GM23248 (cell line): ENCODE results near the gene MED15. TPM values are rescaled to one million over a fixed set of nuclear protein-coding genes. Genes with fewer than 3 reads are reported as not detected.
A peak's percentile ranks its signal among the peaks of the same experiment; 100 is the strongest.

ENCODE experiments used
- DNase-seq: peaks from one replicate; pipeline ENCODE4 v3.0.0-alpha.2; 2015
- H2AFZ ChIP-seq: fragments of 200-600 bp; sonication (generic); 2 replicates; pipeline ENCODE4 v1.6.1; 2016; ENCODE audit warnings: antibody characterized with exemption
- H3F3A ChIP-seq: fragments of 200-600 bp; sonication (generic); 2 replicates; pipeline ENCODE4 v1.6.1; 2016; ENCODE audit warnings: mild to moderate bottlenecking, antibody characterized with exemption, mixed run types; ENCODE audit not compliant: insufficient read depth
- H3K27ac ChIP-seq: fragments of 200-600 bp; sonication (generic); 2 replicates; pipeline ENCODE4 v1.5.1; 2016; ENCODE audit warnings: mild to moderate bottlenecking
- H3K27me3 ChIP-seq: fragments of 200-600 bp; sonication (generic); replicated peaks from 2 replicates; pipeline ENCODE4 v1.6.1; 2016; ENCODE audit warnings: mild to moderate bottlenecking; ENCODE audit not compliant: insufficient read depth
- H3K36me3 ChIP-seq: fragments of 200-600 bp; sonication (generic); 2 replicates; pipeline ENCODE4 v1.6.1; 2016; ENCODE audit warnings: low read depth, mild to moderate bottlenecking
- H3K4me1 ChIP-seq: fragments of 200-600 bp; sonication (generic); 2 replicates; pipeline ENCODE4 v1.6.1; 2016; ENCODE audit warnings: mild to moderate bottlenecking; ENCODE audit not compliant: insufficient read depth
- H3K4me2 ChIP-seq: fragments of 200-600 bp; sonication (generic); one replicate; pipeline ENCODE4 v1.6.1; 2016; ENCODE audit warnings: mild to moderate bottlenecking; ENCODE audit not compliant: unreplicated experiment
- H3K4me3 ChIP-seq: fragments of 200-600 bp; sonication (generic); 2 replicates; pipeline ENCODE4 v1.5.1; 2016; ENCODE audit warnings: mild to moderate bottlenecking
- H3K79me2 ChIP-seq: fragments of 200-600 bp; sonication (generic); 2 replicates; pipeline ENCODE4 v1.6.1; 2016; ENCODE audit warnings: mild to moderate bottlenecking; ENCODE audit not compliant: insufficient read depth
- H3K9ac ChIP-seq: fragments of 200-600 bp; sonication (generic); 2 replicates; pipeline ENCODE4 v1.6.1; 2016; ENCODE audit warnings: mild to moderate bottlenecking
- H3K9me2 ChIP-seq: fragments of 200-600 bp; sonication (generic); 2 replicates; pipeline ENCODE4 v1.6.1; 2016; ENCODE audit warnings: mixed run types, mild to moderate bottlenecking, moderate library complexity; ENCODE audit not compliant: insufficient read depth
- H3K9me3 ChIP-seq: fragments of 200-600 bp; sonication (generic); one replicate; pipeline ENCODE4 v1.6.1; 2017; ENCODE audit warnings: low read depth
- H4K20me1 ChIP-seq: fragments of 200-600 bp; sonication (generic); 2 replicates; pipeline ENCODE4 v1.6.0; 2016; ENCODE audit not compliant: insufficient read depth
- EZH2 ChIP-seq: fragments of 200-600 bp; sonication (generic); IDR thresholded peaks from 2 replicates; pipeline ENCODE4 v1.6.1; 2018; ENCODE audit warnings: antibody characterized with exemption, mild to moderate bottlenecking; ENCODE audit not compliant: insufficient read depth, poor library complexity, severe bottlenecking
- EZH2phosphoT487 ChIP-seq: fragments of 200-600 bp; sonication (generic); IDR thresholded peaks from 2 replicates; pipeline ENCODE4 v1.6.1; 2018; ENCODE audit warnings: antibody characterized with exemption, moderate library complexity, mild to moderate bottlenecking, low read depth; ENCODE audit not compliant: insufficient read depth
- WGBS, 2 experiments: methylation state at CpG; one replicate each; pipeline ENCODE4 v1.1.6; 2015 to 2017; ENCODE audit warnings: low lambda C conversion rate in 2 of 2, low coverage in 1 of 2; ENCODE audit errors: missing lambda C conversion rate in 2 of 2; 5-methylcytosine and 5-hydroxymethylcytosine counted together
- in situ Hi-C: fragments of 300-500 bp; cut with MboI; formaldehyde crosslinking; loops from 2 replicates; pipeline ENCODE4 v1.15.0; 2020
- polyA plus RNA-seq: library from polyadenylated mRNA; unstranded; fragments of >200 nt; fragmentation: Nextera tagmentation; extraction: Ambion mirVana; gene quantifications from 2 replicates; pipeline ENCODE4 v1.2.1, GENCODE V29; 2016
- total RNA-seq: library from RNA; depleted of rRNA; stranded (reverse); fragments of >200 nt; shearing (Covaris generic); gene quantifications from 2 replicates; pipeline ENCODE4 v1.2.3, GENCODE V29; 2014

The MED15 gene
- total and polyA plus RNA-seq, 2 experiments from 2014 or later: 40.2 to 69.7 TPM

- Histone ChIP-seq H3K9ac (peak overlapping the region; percentile 68), H3K4me3 (no peak overlapping the region), H3F3A (peaks cover 45% of the 10 kb centered on the region), H4K20me1 (no peaks in the 10 kb centered on the region), H3K36me3 (peaks cover 15% of the 10 kb centered on the region; the same call in 1 of the 2 replicates), H3K79me2 (peaks cover 95% of the 10 kb centered on the region), H3K27ac (peak overlapping the region; percentile 88), H3K4me1 (peaks cover 60% of the 10 kb centered on the region), H3K9me2 (no peaks in the 10 kb centered on the region), H3K9me3 (no peaks in the 10 kb centered on the region), H2AFZ (no peak overlapping the region), H3K4me2 (peak overlapping the region; percentile 58), H3K27me3 (no peaks in the 10 kb centered on the region)
- TF ChIP-seq EZH2phosphoT487 (no peak), EZH2 (no peak)
- no peak for DNase-seq
- in situ Hi-C loops: no loop called here
- WGBS, 2 experiments: 80% methylated on average over 11 of the region's 11 CpGs
Measured at GRCh38 chr22:20522134-20523004, 15.0 kb downstream of the MED15 start.

GRCh38 chr22:20523086-20523983 is 15.9 kb downstream of the MED15 start:
- Histone ChIP-seq H2AFZ (no peak overlapping the region), H3K79me2 (peaks cover 94% of the 10 kb centered on the region), H3K4me3 (0 out of 2 replicates have a peak overlapping the region, but pooled peaks have one; percentile 9), H3K27me3 (no peaks in the 10 kb centered on the region), H3K36me3 (peaks cover 15% of the 10 kb centered on the region; the same call in 1 of the 2 replicates), H4K20me1 (no peaks in the 10 kb centered on the region), H3K9me3 (no peaks in the 10 kb centered on the region), H3F3A (peaks cover 55% of the 10 kb centered on the region), H3K4me2 (peak overlapping the region; percentile 58), H3K27ac (peak overlapping the region; percentile 88), H3K9ac (peak overlapping the region; percentile 68), H3K9me2 (no peaks in the 10 kb centered on the region), H3K4me1 (peaks cover 64% of the 10 kb centered on the region)
- WGBS, 2 experiments: 28 to 33% methylated on average over 7 of the region's 7 CpGs
- DNase-seq: peak; percentile 85
- no peak for TF ChIP-seq EZH2
- in situ Hi-C loops: no loop called here

- H3K9ac ChIP-seq: peak overlapping the region; percentile 68
- H3F3A ChIP-seq: peaks cover 62% of the 10 kb centered on the region
- 0 out of 2 replicates have a peak overlapping the region, but pooled peaks have one; percentile 9 for H3K4me3 ChIP-seq
- no peak overlapping the region for H2AFZ ChIP-seq
- H3K27ac ChIP-seq: peak overlapping the region; percentile 88
- TF ChIP-seq EZH2 (no peak), EZH2phosphoT487 (no peak)
- 0% methylated on average over 1 of the region's 1 CpG for WGBS, 2 experiments
- no peaks in the 10 kb centered on the region for H4K20me1 ChIP-seq
- in situ Hi-C loops: no loop called here
- H3K79me2 ChIP-seq: peaks cover 94% of the 10 kb centered on the region
- no peaks in the 10 kb centered on the region for H3K27me3 ChIP-seq
- no peak overlapping the region for H3K4me2 ChIP-seq
- no peaks in the 10 kb centered on the region for H3K9me3 ChIP-seq
- no peaks in the 10 kb centered on the region for H3K9me2 ChIP-seq
- peaks cover 13% of the 10 kb centered on the region; the same call in 1 of the 2 replicates for H3K36me3 ChIP-seq
- no peak for DNase-seq
- peaks cover 64% of the 10 kb centered on the region for H3K4me1 ChIP-seq
Measured at GRCh38 chr22:20524004-20524481, 16.6 kb downstream of the MED15 start.

- peaks cover 67% of the 10 kb centered on the region for H3K4me1 ChIP-seq
- WGBS, 2 experiments: 98 to 100% methylated on average over 7 of the region's 7 CpGs
- no peaks in the 10 kb centered on the region for H4K20me1 ChIP-seq
- peaks cover 94% of the 10 kb centered on the region for H3K79me2 ChIP-seq
- no peak for DNase-seq
- H2AFZ ChIP-seq: no peak overlapping the region
- H3K36me3 ChIP-seq: peaks cover 12% of the 10 kb centered on the region; the same call in 1 of the 2 replicates
- H3K4me3 ChIP-seq: no peak overlapping the region
- peak overlapping the region; percentile 88 for H3K27ac ChIP-seq
- H3K27me3 ChIP-seq: no peaks in the 10 kb centered on the region
- H3K4me2 ChIP-seq: no peak overlapping the region
- H3K9me2 ChIP-seq: no peaks in the 10 kb centered on the region
- TF ChIP-seq EZH2: no peak
- no peak for TF ChIP-seq EZH2phosphoT487
- in situ Hi-C loops: no loop called here
- H3K9me3 ChIP-seq: no peaks in the 10 kb centered on the region
- H3K9ac ChIP-seq: no peak overlapping the region
- peaks cover 65% of the 10 kb centered on the region for H3F3A ChIP-seq
Measured at GRCh38 chr22:20525048-20525447, 17.6 kb downstream of the MED15 start.
